Ishikawa (cell line): ENCODE measurements around the gene LRRC46.

Source experiments
- CEBPB ChIP-seq: IDR thresholded peaks from 2 replicates; pipeline ENCODE4 v1.6.1; 2012
- CREB1 ChIP-seq: IDR thresholded peaks from 2 replicates; pipeline ENCODE4 v1.6.1; 2012; ENCODE audit warnings: low read depth
- EGR1 ChIP-seq: IDR thresholded peaks from 2 replicates; pipeline ENCODE4 v1.6.1; 2012
- EP300 ChIP-seq: IDR thresholded peaks from 2 replicates; pipeline ENCODE4 v1.6.1; 2012; ENCODE audit warnings: borderline replicate concordance
- FOXM1 ChIP-seq: IDR thresholded peaks from 2 replicates; pipeline ENCODE4 v1.6.1; 2012; ENCODE audit warnings: low read depth, borderline replicate concordance
- NFIC ChIP-seq: IDR thresholded peaks from 2 replicates; pipeline ENCODE4 v1.6.1; 2012
- RAD21 ChIP-seq: IDR thresholded peaks from 2 replicates; pipeline ENCODE4 v1.6.1; 2012; ENCODE audit warnings: low read depth
- TAF1 ChIP-seq: IDR thresholded peaks from 2 replicates; pipeline ENCODE4 v1.6.1; 2012; ENCODE audit warnings: low read depth, mild to moderate bottlenecking
- TCF12 ChIP-seq: IDR thresholded peaks from 2 replicates; pipeline ENCODE4 v1.6.1; 2012; ENCODE audit warnings: low read depth
- TEAD4 ChIP-seq: IDR thresholded peaks from 2 replicates; pipeline ENCODE4 v1.6.1; 2012
- YY1 ChIP-seq: IDR thresholded peaks from 2 replicates; pipeline ENCODE4 v1.6.1; 2012; ENCODE audit warnings: low read depth
- ZBTB7A ChIP-seq: IDR thresholded peaks from 2 replicates; pipeline ENCODE4 v1.6.1; 2012; ENCODE audit warnings: low read depth
- TF ChIP-seq, protein P1 (sequence below): IDR thresholded peaks from 2 replicates; pipeline ENCODE4 v1.6.1; 2012; ENCODE audit warnings: low read depth, mild to moderate bottlenecking
- TF ChIP-seq, protein P2 (sequence below): IDR thresholded peaks from 2 replicates; pipeline ENCODE4 v1.6.1; 2012
- TF ChIP-seq, protein P3 (sequence below): IDR thresholded peaks from 2 replicates; pipeline ENCODE4 v1.6.1; 2012

The LRRC46 gene

DNA sequence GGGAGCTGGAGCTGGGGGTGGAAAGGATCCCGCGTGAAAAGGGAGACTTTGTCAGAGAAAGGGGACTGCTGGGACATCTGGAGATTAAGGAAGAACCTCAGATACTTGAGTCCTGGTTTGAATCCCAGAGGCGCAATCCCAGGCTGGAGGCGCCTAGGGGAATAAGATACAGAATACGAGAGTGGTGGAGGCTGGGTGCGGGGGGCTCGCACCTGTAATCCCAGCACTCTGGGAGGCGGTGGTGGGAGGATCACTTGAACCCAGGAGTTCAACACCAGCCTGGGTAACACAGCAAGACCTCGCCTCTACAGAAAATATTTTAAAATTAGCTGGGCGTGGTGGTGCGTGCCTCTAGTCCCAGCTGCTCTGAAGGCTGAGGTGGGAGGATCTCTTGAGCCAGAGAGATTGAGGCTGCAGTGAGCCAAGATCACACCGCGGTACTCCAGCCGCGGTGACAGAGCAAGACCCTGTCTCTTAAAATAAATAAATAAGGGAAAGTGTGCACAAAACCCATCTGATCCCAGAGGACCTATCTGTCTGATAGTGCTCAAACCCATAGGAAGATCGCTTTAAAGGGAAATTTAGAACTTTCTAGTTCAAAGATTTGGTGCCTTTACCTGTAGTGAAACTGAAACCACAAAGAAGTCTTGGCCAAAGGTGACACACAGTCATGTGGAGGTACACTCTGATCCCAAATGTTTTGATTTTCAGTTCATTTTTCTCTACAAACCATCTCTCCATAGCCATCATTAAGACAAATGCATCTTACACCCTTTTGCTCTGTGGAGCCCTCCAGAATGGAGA, 10.2 kb downstream of the LRRC46 start:
- TF ChIP-seq FOXM1 = no peak
- TF ChIP-seq, protein P1, sequence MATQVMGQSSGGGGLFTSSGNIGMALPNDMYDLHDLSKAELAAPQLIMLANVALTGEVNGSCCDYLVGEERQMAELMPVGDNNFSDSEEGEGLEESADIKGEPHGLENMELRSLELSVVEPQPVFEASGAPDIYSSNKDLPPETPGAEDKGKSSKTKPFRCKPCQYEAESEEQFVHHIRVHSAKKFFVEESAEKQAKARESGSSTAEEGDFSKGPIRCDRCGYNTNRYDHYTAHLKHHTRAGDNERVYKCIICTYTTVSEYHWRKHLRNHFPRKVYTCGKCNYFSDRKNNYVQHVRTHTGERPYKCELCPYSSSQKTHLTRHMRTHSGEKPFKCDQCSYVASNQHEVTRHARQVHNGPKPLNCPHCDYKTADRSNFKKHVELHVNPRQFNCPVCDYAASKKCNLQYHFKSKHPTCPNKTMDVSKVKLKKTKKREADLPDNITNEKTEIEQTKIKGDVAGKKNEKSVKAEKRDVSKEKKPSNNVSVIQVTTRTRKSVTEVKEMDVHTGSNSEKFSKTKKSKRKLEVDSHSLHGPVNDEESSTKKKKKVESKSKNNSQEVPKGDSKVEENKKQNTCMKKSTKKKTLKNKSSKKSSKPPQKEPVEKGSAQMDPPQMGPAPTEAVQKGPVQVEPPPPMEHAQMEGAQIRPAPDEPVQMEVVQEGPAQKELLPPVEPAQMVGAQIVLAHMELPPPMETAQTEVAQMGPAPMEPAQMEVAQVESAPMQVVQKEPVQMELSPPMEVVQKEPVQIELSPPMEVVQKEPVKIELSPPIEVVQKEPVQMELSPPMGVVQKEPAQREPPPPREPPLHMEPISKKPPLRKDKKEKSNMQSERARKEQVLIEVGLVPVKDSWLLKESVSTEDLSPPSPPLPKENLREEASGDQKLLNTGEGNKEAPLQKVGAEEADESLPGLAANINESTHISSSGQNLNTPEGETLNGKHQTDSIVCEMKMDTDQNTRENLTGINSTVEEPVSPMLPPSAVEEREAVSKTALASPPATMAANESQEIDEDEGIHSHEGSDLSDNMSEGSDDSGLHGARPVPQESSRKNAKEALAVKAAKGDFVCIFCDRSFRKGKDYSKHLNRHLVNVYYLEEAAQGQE = no peak
- TF ChIP-seq, protein P2, sequence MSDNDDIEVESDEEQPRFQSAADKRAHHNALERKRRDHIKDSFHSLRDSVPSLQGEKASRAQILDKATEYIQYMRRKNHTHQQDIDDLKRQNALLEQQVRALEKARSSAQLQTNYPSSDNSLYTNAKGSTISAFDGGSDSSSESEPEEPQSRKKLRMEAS = no peak

DNA sequence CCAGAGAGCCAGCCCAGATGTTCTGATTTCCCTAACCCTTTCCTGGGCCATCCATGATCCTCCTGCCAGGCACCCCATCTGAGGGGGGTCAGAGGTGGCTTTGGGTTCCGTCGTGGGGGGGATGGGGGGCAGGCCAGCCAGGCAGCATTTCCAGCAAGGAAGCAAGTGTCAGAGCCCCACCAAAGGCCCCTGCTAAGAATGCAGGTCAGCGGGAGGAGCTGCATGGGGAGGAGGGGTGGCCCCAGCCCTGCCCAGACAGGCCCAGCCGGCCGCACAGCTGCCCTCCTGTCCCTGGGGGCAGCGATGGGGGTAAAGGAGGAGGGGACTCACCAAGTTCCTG, 11.9 kb downstream of the LRRC46 start:
- TF ChIP-seq FOXM1 (no peak), NFIC (no peak)

DNA sequence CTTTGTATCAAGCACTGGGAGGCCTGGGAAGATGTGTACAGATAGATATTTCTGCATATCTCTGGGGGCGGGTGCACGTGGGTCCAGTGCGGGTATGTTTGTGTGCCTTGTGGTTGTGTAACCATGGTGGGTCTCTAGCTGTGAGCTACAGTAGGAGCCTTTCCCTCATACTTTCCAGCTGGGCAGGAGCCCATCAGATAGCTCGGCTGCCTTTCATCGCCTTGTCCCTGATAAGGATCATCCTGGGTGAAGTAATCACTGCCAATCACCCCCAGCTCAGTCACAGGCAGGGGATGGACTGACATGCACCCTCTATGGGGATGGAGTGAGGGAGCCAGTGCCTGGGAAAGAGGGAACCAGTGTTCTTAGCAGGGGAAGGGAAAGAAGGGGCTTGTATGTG, 12.8 kb downstream of the LRRC46 start:
- TF ChIP-seq NFIC (no peak), CREB1 (no peak)

DNA sequence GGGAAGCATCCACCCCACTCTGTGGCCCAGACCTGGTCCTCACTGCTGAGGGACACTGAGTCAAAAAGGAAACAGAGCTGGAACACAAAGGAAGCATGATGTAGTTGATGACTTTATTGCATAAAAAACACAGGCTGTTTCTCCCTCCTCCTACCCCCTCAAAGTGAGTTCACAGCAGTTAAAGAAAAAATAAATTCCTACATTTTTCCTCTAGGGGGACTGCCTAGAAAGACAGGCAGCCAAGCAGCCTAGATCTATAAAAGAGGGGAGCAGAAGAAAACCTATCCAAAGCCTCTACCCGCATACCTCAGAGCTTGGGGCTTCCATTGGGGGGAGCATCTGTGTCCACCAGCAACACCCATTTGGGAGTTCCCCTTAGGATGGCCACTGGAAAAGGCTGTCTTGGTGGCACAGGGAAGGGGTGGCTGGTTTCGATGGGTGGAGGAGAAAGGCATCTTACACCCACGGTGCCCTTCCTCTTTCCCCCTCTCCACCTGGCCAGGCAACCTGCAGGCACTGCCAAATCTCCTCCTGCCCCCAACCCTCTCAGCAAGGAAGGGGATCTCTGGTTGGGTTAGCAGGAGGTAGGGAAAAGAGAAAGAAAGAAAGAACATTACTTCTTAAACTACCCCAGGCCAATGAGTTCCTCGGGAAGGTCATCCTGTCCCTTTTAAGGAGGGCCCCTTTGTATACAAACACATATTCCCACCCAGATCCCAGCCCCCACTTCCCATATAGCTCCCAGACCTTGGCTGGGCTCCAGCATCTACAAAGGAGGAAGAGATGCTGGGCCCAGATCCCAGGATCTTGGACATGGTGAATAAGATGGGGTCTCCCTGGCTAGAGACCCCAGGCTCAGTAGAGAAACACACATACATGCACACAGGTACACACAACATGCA, 13.6 kb downstream of the LRRC46 start:
- TF ChIP-seq EP300 = no peak
- TF ChIP-seq, protein P3, sequence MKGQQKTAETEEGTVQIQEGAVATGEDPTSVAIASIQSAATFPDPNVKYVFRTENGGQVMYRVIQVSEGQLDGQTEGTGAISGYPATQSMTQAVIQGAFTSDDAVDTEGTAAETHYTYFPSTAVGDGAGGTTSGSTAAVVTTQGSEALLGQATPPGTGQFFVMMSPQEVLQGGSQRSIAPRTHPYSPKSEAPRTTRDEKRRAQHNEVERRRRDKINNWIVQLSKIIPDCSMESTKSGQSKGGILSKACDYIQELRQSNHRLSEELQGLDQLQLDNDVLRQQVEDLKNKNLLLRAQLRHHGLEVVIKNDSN = no peak

DNA sequence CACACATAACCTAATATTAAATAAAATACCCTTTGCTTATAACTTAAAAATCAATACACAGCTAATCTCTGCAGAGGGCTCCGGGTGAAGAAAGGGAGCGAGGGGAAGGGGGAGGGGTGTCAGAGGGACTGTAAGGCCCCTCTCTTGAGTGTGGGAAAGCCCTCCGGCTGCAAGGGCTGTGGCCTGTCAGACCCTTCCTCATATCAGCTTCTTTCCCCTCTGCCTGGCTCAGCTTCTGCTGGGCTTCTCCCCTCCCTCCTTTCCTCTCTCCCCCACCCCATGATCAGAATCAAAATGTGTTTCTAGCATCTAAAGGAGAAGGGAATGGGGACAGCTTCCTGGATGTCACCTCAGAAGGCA, 14.2 kb downstream of the LRRC46 start:
- TF ChIP-seq TEAD4 = no peak
- TF ChIP-seq, protein P3 = no peak
- TF ChIP-seq CREB1 = no peak
- TF ChIP-seq RAD21 = no peak
- TF ChIP-seq YY1 = no peak
- no peak for TF ChIP-seq EP300
- TF ChIP-seq, protein P2 = no peak
- no peak for TF ChIP-seq TCF12
- no peak for TF ChIP-seq ZBTB7A

DNA sequence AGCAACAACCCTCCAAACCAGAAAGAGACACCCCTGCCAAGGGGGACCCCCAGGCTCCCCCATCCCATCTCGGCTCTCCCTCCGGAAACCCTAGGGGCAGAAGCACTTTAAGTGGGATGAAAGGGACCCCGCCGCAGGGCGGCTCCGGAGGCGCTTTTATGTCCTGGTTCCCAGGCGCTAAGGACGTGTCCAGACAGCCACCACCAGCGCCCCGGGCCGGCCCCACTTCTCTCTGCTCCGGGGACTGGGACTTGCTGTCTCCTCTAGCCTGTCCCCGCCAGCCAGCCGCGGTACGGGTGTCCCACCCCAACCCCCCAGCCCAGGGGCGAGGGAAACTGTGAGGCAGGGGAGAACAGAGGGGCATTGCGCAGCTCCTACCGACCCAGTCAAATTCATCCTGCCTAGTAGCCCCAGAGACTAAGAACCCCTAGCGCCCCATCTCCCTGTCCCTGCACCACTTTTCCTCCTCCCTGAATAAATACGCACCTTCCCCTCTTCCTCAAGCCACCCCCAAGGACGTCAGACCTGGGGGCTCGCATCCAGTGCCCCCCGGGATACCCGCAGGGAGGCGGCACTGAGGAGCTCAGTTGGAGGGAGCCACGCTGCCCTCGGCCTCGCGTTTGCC, 15.4 kb downstream of the LRRC46 start:
- TF ChIP-seq FOXM1 (no peak), TEAD4 (no peak), CREB1 (no peak), RAD21 (no peak), YY1 (no peak), EGR1 (no peak), ZBTB7A (no peak), TCF12 (no peak)
- TF ChIP-seq, protein P3 = no peak

DNA sequence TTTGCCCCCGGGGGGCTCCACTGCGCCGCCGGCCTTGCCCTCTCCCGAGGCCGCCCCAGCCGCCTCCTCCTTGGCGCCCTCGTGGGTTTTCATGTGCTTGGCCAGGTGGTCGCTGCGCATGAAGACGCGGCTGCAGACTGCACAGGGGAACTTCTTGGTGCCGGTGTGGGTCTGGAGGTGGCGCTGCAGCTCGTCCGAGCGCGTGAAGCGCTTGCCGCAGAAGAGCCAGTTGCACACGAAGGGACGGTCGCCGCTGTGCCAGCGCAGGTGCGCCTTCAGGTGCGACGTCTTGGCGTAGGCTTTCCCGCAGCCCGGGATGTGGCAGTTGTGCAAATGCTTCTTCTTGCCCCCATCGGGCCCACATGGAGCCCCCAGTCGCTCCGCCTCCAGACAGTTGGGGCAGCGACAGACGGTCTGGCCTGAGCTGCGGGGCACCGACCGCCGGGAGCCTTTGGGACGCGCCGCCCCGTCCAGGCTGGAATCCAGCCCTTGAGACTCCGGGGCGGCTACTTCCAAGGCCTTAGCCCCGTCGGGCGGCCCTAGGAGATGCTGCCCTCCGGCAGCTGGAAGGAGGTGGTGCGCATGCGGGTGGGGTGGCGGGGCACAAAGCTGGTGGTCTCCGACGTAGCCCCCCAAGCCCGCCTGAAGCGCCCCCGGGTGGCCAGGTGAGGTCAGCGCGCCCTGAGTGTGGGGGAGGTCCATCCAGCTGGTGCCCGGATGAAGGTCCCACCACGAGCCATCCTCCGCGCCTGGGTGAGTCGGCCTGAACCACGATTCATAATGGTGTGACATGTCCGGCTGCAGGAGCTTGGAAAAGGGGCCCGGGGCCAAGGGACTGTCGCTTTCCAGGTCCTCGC, 16.1 kb downstream of the LRRC46 start:
- TF ChIP-seq EGR1 (no peak), TAF1 (no peak), TCF12 (no peak), CREB1 (no peak), FOXM1 (no peak), YY1 (no peak), EP300 (no peak), TEAD4 (no peak), CEBPB (no peak), NFIC (no peak), ZBTB7A (peak; percentile 77; the same call in 1 of the 2 replicates), RAD21 (peak; percentile 34; the same call in 1 of the 2 replicates)
- TF ChIP-seq, protein P2 = no peak
- TF ChIP-seq, protein P3 = no peak
- TF ChIP-seq, protein P1 = no peak
